Measurements from ENCODE around the gene TOX3. TPM values are rescaled to one million over a fixed set of nuclear protein-coding genes. Genes with fewer than 3 reads are reported as not detected.

The TOX3 gene
- total and polyA plus RNA-seq, 2 of the 8 experiments (the other 6 are each of a cell fraction or from before 2014, with no cell fraction given): 16.7 to 31.2 TPM

DNA sequence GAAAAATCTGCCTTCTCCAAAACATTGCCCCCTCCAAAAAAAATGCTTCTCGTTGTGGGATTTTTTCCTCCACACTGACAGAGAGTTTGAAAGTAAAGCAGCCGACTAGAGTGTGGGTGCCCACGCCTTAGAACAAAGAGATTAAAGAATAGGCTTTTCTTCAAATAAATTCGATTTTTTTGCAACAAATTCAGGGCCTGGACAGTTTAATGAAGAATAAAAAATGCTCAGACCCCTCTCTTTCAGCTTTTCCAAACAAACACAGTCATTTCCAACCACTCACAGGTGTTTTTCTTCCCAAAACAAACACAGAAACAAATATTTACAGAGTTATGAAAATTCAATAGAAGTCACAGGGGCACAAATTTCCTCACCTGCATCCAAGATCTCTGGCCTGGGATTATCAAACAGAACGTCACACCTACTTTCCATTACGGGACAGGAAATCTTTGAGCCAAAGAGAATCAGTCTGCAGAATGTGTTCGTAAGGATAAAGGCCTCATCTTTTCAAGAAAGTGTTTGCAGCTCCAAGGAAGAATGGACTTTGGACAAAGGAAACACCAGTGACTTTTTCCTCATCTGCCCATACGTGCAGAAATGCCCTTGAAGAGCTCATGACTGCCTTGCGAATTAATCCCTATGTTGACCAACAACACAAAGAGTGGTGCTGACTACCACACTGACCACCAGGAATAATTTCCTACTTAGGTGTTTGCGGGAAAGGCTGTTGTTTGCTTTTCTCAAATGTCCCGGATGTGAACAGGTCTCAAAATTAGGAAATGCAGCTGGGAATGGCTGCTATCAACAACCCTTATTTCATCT lies 31.3 kb upstream of the TOX3 start (continued):
- TF ChIP-seq TAF7 (optimal IDR thresholded peaks at IDR 0.05; ENCODE audit: borderline replicate concordance, low read depth, low read length) (no peak), RAD21 (IDR thresholded peaks at IDR 0.05 in 1 of 2, conservative IDR thresholded peaks at IDR 0.05 in 1 of 2; ENCODE audit: low read depth in 2 of 2, low read length in 2 of 2) (no peak), EGR1 (IDR thresholded peaks at IDR 0.05; ENCODE audit: borderline replicate concordance, low read depth, low read length) (no peak), PHF8 (conservative IDR thresholded peaks at IDR 0.05; ENCODE audit: low read depth, low read length) (no peak), CHD1 (IDR thresholded peaks at IDR 0.05; ENCODE audit: low read depth, low read length) (no peak), TBP (IDR thresholded peaks at IDR 0.05; ENCODE audit: low read depth, low read length) (no peak), YY1 (IDR thresholded peaks at IDR 0.05; ENCODE audit: low read depth, low read length) (no peak), ZNF274 (IDR thresholded peaks at IDR 0.05; ENCODE audit: borderline replicate concordance, extremely low read depth, low read length) (no peak)

Data from H1 (cell line).